MV-4-11 (cell line): ENCODE measurements around the gene ASB7.
A peak's percentile ranks its signal among the peaks of the same experiment; 100 is the strongest.

ENCODE experiments used
- DNase-seq: peaks from one replicate; lab custom pipeline; 2025; lab: John Stamatoyannopoulos, UW

ASB7 gene

GRCh38 chr15:100597862-100598261, 4.5 kb upstream of the ASB7 start:
- DNase-seq, result no peak

GRCh38 chr15:100598655-100599054, 3.7 kb upstream of the ASB7 start:
- no peak for DNase-seq

GRCh38 chr15:100601163-100601562, 1.2 kb upstream of the ASB7 start:
- peak; percentile 18 for DNase-seq

- DNase-seq, result no peak
Observed at GRCh38 chr15:100601617-100602063, 749 bp upstream of the ASB7 start.

- DNase-seq, result peak; percentile 23
Observed at GRCh38 chr15:100602823-100603393, 519 bp downstream of the ASB7 start.

GRCh38 chr15:100612539-100612938, 10.2 kb downstream of the ASB7 start:
- DNase-seq, result peak; percentile 43

GRCh38 chr15:100613208-100613607, 10.8 kb downstream of the ASB7 start:
- DNase-seq, result no peak

- no peak for DNase-seq
Observed at GRCh38 chr15:100614336-100614735, 11.9 kb downstream of the ASB7 start.

- no peak for DNase-seq
Observed at GRCh38 chr15:100614918-100615317, 12.5 kb downstream of the ASB7 start.

- no peak for DNase-seq
Observed at GRCh38 chr15:100615801-100616200, 13.4 kb downstream of the ASB7 start.

- DNase-seq, result no peak
Observed at GRCh38 chr15:100616700-100617099, 14.3 kb downstream of the ASB7 start.

GRCh38 chr15:100623301-100623700, 20.9 kb downstream of the ASB7 start:
- DNase-seq, result peak; percentile 2

- peak; percentile 65 for DNase-seq
Observed at GRCh38 chr15:100627789-100628395, 25.5 kb downstream of the ASB7 start.

GRCh38 chr15:100628746-100629145, 26.4 kb downstream of the ASB7 start:
- no peak for DNase-seq

- no peak for DNase-seq
Observed at GRCh38 chr15:100631831-100632230, 29.4 kb downstream of the ASB7 start.

GRCh38 chr15:100633763-100634075, 31.3 kb downstream of the ASB7 start:
- DNase-seq, result no peak

- DNase-seq, result no peak
Observed at GRCh38 chr15:100635406-100636071, 33.1 kb downstream of the ASB7 start.

- no peak for DNase-seq
Observed at GRCh38 chr15:100638177-100638730, 35.9 kb downstream of the ASB7 start.

GRCh38 chr15:100642213-100642949, 40.0 kb downstream of the ASB7 start:
- DNase-seq, result no peak

GRCh38 chr15:100642950-100643338, 40.6 kb downstream of the ASB7 start:
- DNase-seq, result no peak

GRCh38 chr15:100645671-100646070, 43.3 kb downstream of the ASB7 start:
- peak; percentile 17 for DNase-seq

GRCh38 chr15:100648951-100649350, 46.6 kb downstream of the ASB7 start:
- no peak for DNase-seq

- DNase-seq, result no peak
Observed at GRCh38 chr15:100650685-100651084, 48.3 kb downstream of the ASB7 start.
